Astrocyte (in vitro differentiated cells and primary cell): ENCODE data around the gene C11orf91. TPM values are rescaled to one million over a fixed set of nuclear protein-coding genes. Genes with fewer than 3 reads are reported as not detected.

Source experiments
- DNase-seq: peaks from one replicate; pipeline ENCODE4 v3.0.0-alpha.2; 2010; ENCODE audit warnings: low read depth
- FAIRE-seq: peaks from 2 replicates; lab custom pipeline; 2011; peaks lifted over from hg19 to GRCh38; lab: Jason Lieb, UNC
- H2AFZ ChIP-seq: 2 replicates; pipeline ENCODE4 v1.6.0; 2012; ENCODE audit warnings: low read depth, low read length, inconsistent platforms
- H3K27ac ChIP-seq: 2 replicates; pipeline ENCODE4 v1.5.1; 2011; ENCODE audit warnings: low read depth, low read length, inconsistent platforms
- H3K27me3 ChIP-seq: 2 replicates; pipeline ENCODE4 v1.6.0; 2011; ENCODE audit warnings: low read length, inconsistent platforms; ENCODE audit not compliant: insufficient read depth
- H3K36me3 ChIP-seq: 2 replicates; pipeline ENCODE4 v1.5.1; 2011; ENCODE audit warnings: low read length, inconsistent platforms; ENCODE audit not compliant: insufficient read depth
- H3K4me1 ChIP-seq: 2 replicates; pipeline ENCODE4 v1.5.1; 2011; ENCODE audit warnings: low read length, inconsistent platforms; ENCODE audit not compliant: insufficient read depth
- H3K4me2 ChIP-seq: 2 replicates; pipeline ENCODE4 v1.6.0; 2012; ENCODE audit warnings: low read length, inconsistent platforms
- H3K4me3 ChIP-seq: 2 replicates; pipeline ENCODE4 v1.5.1; 2011; ENCODE audit warnings: low read depth, mild to moderate bottlenecking, low read length, inconsistent platforms; ENCODE audit not compliant: insufficient read depth
- H3K79me2 ChIP-seq: 2 replicates; pipeline ENCODE4 v1.6.0; 2012; ENCODE audit warnings: mild to moderate bottlenecking, low read length, inconsistent platforms; ENCODE audit not compliant: insufficient read depth
- H3K9ac ChIP-seq: 2 replicates; pipeline ENCODE4 v1.6.0; 2012; ENCODE audit warnings: mild to moderate bottlenecking, low read length, inconsistent platforms
- H3K9me3 ChIP-seq: 2 replicates; pipeline ENCODE4 v1.5.1; 2012; ENCODE audit warnings: low read depth, mild to moderate bottlenecking, low read length, inconsistent platforms; ENCODE audit not compliant: insufficient read depth
- H4K20me1 ChIP-seq: 2 replicates; pipeline ENCODE4 v1.6.0; 2012; ENCODE audit warnings: low read length, inconsistent platforms; ENCODE audit not compliant: insufficient read depth
- H3K27ac Mint-ChIP-seq: one replicate; pipeline ENCODE4 v1.8.0; 2021; ENCODE audit warnings: mild to moderate bottlenecking, mixed read lengths; ENCODE audit not compliant: unreplicated experiment
- H3K27me3 Mint-ChIP-seq: one replicate; pipeline ENCODE4 v1.8.0; 2021; ENCODE audit warnings: low read depth, mixed read lengths; ENCODE audit not compliant: unreplicated experiment
- H3K36me3 Mint-ChIP-seq: one replicate; pipeline ENCODE4 v1.8.0; 2021; ENCODE audit warnings: low read depth, mixed read lengths; ENCODE audit not compliant: unreplicated experiment
- H3K4me1 Mint-ChIP-seq: one replicate; pipeline ENCODE4 v1.8.0; 2021; ENCODE audit warnings: low read depth, mixed read lengths; ENCODE audit not compliant: unreplicated experiment
- H3K4me3 Mint-ChIP-seq: one replicate; pipeline ENCODE4 v1.8.0; 2021; ENCODE audit warnings: mild to moderate bottlenecking, moderate library complexity, mixed read lengths; ENCODE audit not compliant: unreplicated experiment
- H3K9me3 Mint-ChIP-seq: one replicate; pipeline ENCODE4 v1.8.0; 2021; ENCODE audit warnings: mild to moderate bottlenecking, mixed read lengths; ENCODE audit not compliant: unreplicated experiment
- EZH2 ChIP-seq: IDR thresholded peaks from 2 replicates; pipeline ENCODE4 v1.6.1; 2012; ENCODE audit warnings: mild to moderate bottlenecking, low read length, inconsistent platforms; ENCODE audit not compliant: insufficient read depth
- total RNA-seq: library from RNA; stranded (reverse); gene quantifications from 2 replicates; pipeline ENCODE4 v1.2.1, GENCODE V29; 2021
- TF ChIP-seq, protein P1 (sequence below): IDR thresholded peaks from 2 replicates; pipeline ENCODE4 v1.5.1; 2011; ENCODE audit warnings: low read depth, mild to moderate bottlenecking, inconsistent platforms, low read length, moderate library complexity; ENCODE audit not compliant: insufficient read depth

The C11orf91 gene
- total RNA-seq, 1 donor from 2014 or later: not detected

DNA sequence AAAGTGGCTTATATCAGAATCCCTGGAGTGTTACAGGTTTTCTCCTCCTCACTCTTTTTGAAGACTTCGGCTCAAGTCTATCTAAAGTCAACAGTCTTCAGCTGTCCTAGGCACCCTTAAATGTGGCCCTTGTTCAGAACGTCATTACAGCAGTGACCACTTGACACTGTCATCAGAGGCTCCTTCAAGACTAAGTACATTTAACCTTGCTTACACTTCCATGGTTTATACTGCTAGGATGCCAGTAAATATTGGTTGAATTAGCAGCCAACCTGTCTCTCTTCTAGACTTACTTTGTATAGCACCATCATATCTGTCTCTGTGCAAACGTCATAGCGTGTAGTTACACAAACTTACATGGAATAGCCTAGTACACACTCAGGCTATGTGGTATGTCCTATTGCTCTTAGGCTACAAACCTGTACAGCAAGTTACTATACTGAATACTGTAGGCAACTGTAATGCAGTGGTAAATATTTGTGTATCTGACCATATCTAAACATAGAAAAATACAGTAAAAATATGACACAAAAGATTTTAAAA lies 13.3 kb upstream of the C11orf91 start:
- H3K9ac ChIP-seq: no peak overlapping the region
- H3K4me2 ChIP-seq: no peak overlapping the region
- Mint-ChIP-seq H3K27ac (no peak overlapping the region), H3K36me3 (peaks cover 18% of the 10 kb centered on the region), H3K4me1 (peaks cover 8% of the 10 kb centered on the region), H3K9me3 (no peaks in the 10 kb centered on the region), H3K4me3 (no peak overlapping the region), H3K27me3 (no peaks in the 10 kb centered on the region)
- no peak overlapping the region for H3K4me3 ChIP-seq
- H3K27ac ChIP-seq: no peak overlapping the region
- peaks cover 79% of the 10 kb centered on the region for H3K36me3 ChIP-seq
- no peak overlapping the region for H2AFZ ChIP-seq
- peaks cover 79% of the 10 kb centered on the region for H3K79me2 ChIP-seq
- peaks cover 71% of the 10 kb centered on the region for H4K20me1 ChIP-seq
- H3K9me3 ChIP-seq: no peaks in the 10 kb centered on the region
- peaks cover 5% of the 10 kb centered on the region for H3K4me1 ChIP-seq
- FAIRE-seq (no peak), DNase-seq (no peak)
- H3K27me3 ChIP-seq: no peaks in the 10 kb centered on the region
- no peak for TF ChIP-seq EZH2
- TF ChIP-seq, protein P1, sequence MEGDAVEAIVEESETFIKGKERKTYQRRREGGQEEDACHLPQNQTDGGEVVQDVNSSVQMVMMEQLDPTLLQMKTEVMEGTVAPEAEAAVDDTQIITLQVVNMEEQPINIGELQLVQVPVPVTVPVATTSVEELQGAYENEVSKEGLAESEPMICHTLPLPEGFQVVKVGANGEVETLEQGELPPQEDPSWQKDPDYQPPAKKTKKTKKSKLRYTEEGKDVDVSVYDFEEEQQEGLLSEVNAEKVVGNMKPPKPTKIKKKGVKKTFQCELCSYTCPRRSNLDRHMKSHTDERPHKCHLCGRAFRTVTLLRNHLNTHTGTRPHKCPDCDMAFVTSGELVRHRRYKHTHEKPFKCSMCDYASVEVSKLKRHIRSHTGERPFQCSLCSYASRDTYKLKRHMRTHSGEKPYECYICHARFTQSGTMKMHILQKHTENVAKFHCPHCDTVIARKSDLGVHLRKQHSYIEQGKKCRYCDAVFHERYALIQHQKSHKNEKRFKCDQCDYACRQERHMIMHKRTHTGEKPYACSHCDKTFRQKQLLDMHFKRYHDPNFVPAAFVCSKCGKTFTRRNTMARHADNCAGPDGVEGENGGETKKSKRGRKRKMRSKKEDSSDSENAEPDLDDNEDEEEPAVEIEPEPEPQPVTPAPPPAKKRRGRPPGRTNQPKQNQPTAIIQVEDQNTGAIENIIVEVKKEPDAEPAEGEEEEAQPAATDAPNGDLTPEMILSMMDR: no peak

DNA sequence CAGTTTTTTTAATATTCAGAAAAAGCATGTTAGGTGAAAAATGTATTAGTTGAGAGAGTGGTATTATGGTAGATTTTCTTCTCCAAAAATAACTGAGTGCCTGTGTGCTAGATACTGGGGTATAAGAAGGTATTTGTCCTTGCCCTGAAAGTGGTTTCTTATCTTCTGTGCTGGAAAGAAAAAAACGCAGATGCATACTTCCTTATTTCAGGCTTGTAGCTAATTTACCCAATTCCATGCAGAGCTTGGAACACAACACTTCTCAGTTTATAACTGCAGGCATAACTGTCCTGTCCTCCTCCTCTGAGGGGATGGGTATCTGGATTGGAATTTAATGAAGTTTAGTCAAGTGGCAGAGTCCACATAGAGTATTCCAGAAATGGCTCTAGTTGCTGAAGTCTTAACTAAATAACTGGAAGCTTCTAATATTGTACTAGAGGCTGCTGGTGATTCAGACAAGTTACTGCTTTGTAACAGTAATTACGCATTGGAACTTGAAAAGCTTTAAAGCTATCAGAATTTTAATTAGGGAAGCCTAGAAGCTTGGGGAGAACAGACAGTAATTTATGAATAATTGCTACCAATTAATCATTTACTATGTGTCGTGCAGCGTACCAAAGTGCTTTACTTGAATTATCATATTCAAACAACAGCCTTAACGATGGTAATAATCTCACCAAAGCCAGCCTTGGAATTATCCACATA lies 12.7 kb upstream of the C11orf91 start:
- FAIRE-seq: no peak
- H3K9me3 ChIP-seq: no peaks in the 10 kb centered on the region
- Mint-ChIP-seq H3K9me3 (no peaks in the 10 kb centered on the region), H3K27me3 (no peaks in the 10 kb centered on the region), H3K4me1 (peaks cover 11% of the 10 kb centered on the region), H3K27ac (peak overlapping the region; percentile 18), H3K4me3 (no peak overlapping the region), H3K36me3 (peaks cover 21% of the 10 kb centered on the region)
- no peak for TF ChIP-seq EZH2
- TF ChIP-seq, protein P1: no peak
- H2AFZ ChIP-seq: no peak overlapping the region
- H3K27me3 ChIP-seq: no peaks in the 10 kb centered on the region
- peaks cover 68% of the 10 kb centered on the region for H4K20me1 ChIP-seq
- peaks cover 78% of the 10 kb centered on the region for H3K36me3 ChIP-seq
- peaks cover 5% of the 10 kb centered on the region for H3K4me1 ChIP-seq
- H3K79me2 ChIP-seq: peaks cover 77% of the 10 kb centered on the region
- no peak for DNase-seq
- H3K27ac ChIP-seq: no peak overlapping the region
- no peak overlapping the region for H3K4me3 ChIP-seq
- H3K4me2 ChIP-seq: no peak overlapping the region
- no peak overlapping the region for H3K9ac ChIP-seq

DNA sequence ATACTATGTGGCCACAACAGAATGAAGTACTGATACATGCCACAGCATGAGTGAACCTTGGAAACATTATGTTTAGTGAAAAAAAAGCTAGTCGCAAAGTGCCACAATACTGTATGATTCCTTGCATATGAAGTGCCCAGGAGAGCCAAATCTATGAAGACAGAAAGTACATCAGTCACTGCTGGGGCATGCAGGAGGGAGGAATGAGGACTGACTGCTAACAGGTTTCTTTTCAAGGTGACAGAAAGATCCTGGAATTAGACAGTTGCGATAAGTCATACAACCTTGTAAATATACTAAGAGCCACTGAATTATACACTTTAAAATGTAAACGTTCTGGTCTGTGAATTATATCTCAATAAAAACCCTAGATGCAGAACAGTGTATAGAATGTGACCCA lies 11.8 kb upstream of the C11orf91 start:
- Mint-ChIP-seq H3K4me3 (no peak overlapping the region), H3K4me1 (peaks cover 11% of the 10 kb centered on the region), H3K27ac (no peak overlapping the region), H3K9me3 (no peaks in the 10 kb centered on the region), H3K27me3 (no peaks in the 10 kb centered on the region), H3K36me3 (peaks cover 20% of the 10 kb centered on the region)
- H3K36me3 ChIP-seq: peaks cover 81% of the 10 kb centered on the region
- TF ChIP-seq EZH2: no peak
- TF ChIP-seq, protein P1: no peak
- no peak for FAIRE-seq
- H3K79me2 ChIP-seq: peaks cover 74% of the 10 kb centered on the region
- no peak overlapping the region for H3K9ac ChIP-seq
- H3K27me3 ChIP-seq: no peaks in the 10 kb centered on the region
- H3K9me3 ChIP-seq: no peaks in the 10 kb centered on the region
- no peak overlapping the region for H3K4me3 ChIP-seq
- H3K4me2 ChIP-seq: no peak overlapping the region
- peaks cover 5% of the 10 kb centered on the region for H3K4me1 ChIP-seq
- no peak overlapping the region for H2AFZ ChIP-seq
- DNase-seq: no peak
- H4K20me1 ChIP-seq: peaks cover 67% of the 10 kb centered on the region
- no peak overlapping the region for H3K27ac ChIP-seq
